Hepatocyte (in vitro differentiated cells): Measurements from ENCODE around the gene ARL4A. TPM values are rescaled to one million over a fixed set of nuclear protein-coding genes. Genes with fewer than 3 reads are reported as not detected.

Experiments
- polyA plus RNA-seq: library from polyadenylated mRNA; unstranded; fragments of >200 nt; fragmentation: Nextera tagmentation; extraction: Ambion mirVana; gene quantifications from 2 replicates; pipeline ENCODE4 v1.2.1, GENCODE V29; 2016
- small RNA-seq: library from RNA; depleted of rRNA; stranded (forward); fragments of <200 nt; gene quantifications from one replicate; pipeline ENCODE3, GENCODE V24; 2014
- total RNA-seq: library from RNA; depleted of rRNA; stranded (reverse); fragments of >200 nt; gene quantifications from 2 replicates; pipeline ENCODE4 v1.2.3, GENCODE V29; 2014

ARL4A gene
- total and polyA plus RNA-seq, 2 experiments from 2014 or later: 60.3 to 64.0 TPM

Small RNA genes within 50 kb of the gene (small RNA-seq; reads per million reads assigned to genes)
- not detected for gene RF00264

Other genes starting within 250 kb of the ARL4A start
- 3.7 and 6.7 TPM in 2 replicates for gene SCIN, start 116.9 kb upstream of the ARL4A start, total RNA-seq
- gene SCIN, start 116.9 kb upstream of the ARL4A start, polyA plus RNA-seq: 4.4 and 6.3 TPM in 2 replicates